Stimulated activated CD4-positive, alpha-beta T cell treated with anti-CD3 and anti-CD28 coated beads, Interleukin-4, amount 100 ng/mL, for 24 hours (primary cell): ENCODE results near the gene CYGB.
"Not testable (repeated sequence)": the region's sequence is repeated elsewhere in the genome, so short reads cannot be mapped to it uniquely, and the experiment has no call there.

Experiments used
- DNase-seq: peaks from one replicate; pipeline ENCODE4 v3.0.0-alpha.2; 2020

The CYGB gene

GRCh38 chr17:76566988-76567431 is 29.5 kb upstream of the CYGB start:
- no peak for DNase-seq

- no peak for DNase-seq
These were observed 29.1 kb upstream of the CYGB start for GRCh38 chr17:76566613-76566943.

- no peak for DNase-seq
These were observed 28.5 kb upstream of the CYGB start for GRCh38 chr17:76565728-76566612.

- peak; percentile 48 for DNase-seq
These were observed 27.6 kb upstream of the CYGB start for GRCh38 chr17:76564991-76565727.

- DNase-seq: not testable (repeated sequence)
These were observed 25.9 kb upstream of the CYGB start for GRCh38 chr17:76563359-76563758.

GRCh38 chr17:76562734-76563148 is 25.2 kb upstream of the CYGB start:
- DNase-seq: no peak

- DNase-seq: no peak
These were observed 24.3 kb upstream of the CYGB start for GRCh38 chr17:76561799-76562268.

GRCh38 chr17:76561332-76561731 is 23.8 kb upstream of the CYGB start:
- no peak for DNase-seq

GRCh38 chr17:76560877-76561221 is 23.3 kb upstream of the CYGB start:
- no peak for DNase-seq

- no peak for DNase-seq
These were observed 22.7 kb upstream of the CYGB start for GRCh38 chr17:76560036-76560876.

- DNase-seq: not testable (repeated sequence)
These were observed 22.0 kb upstream of the CYGB start for GRCh38 chr17:76559460-76559859.

- DNase-seq: peak; percentile 31
These were observed 20.9 kb upstream of the CYGB start for GRCh38 chr17:76558198-76559095.

GRCh38 chr17:76557368-76558197 is 20.1 kb upstream of the CYGB start:
- peak; percentile 95 for DNase-seq

GRCh38 chr17:76556765-76557367 is 19.4 kb upstream of the CYGB start:
- DNase-seq: peak; percentile 44

GRCh38 chr17:76554131-76554530 is 16.6 kb upstream of the CYGB start:
- DNase-seq: no peak

GRCh38 chr17:76553178-76553908 is 15.8 kb upstream of the CYGB start:
- no peak for DNase-seq

GRCh38 chr17:76551685-76552084 is 14.2 kb upstream of the CYGB start:
- no peak for DNase-seq

GRCh38 chr17:76550712-76551615 is 13.5 kb upstream of the CYGB start:
- no peak for DNase-seq

- DNase-seq: no peak
These were observed 12.0 kb upstream of the CYGB start for GRCh38 chr17:76549539-76549938.
